HepG2 (cell line): Measurements from ENCODE around the gene TLL2. TPM values are rescaled to one million over a fixed set of nuclear protein-coding genes. Genes with fewer than 3 reads are reported as not detected.

Experiments
- ARID2 ChIP-seq: sonication (generic); formaldehyde crosslinking; IDR thresholded peaks from 2 replicates; pipeline ENCODE4 v1.8.1; 2022; ENCODE audit warnings: mild to moderate bottlenecking, missing genetic modification reagents, borderline replicate concordance
- CBX2 ChIP-seq, 2 experiments: fragments of 200-600 bp in 1 of 2; sonication (generic); formaldehyde crosslinking in 1 of 2; IDR thresholded peaks; 2 replicates each; pipeline versions ENCODE4 v1.7.0 to v1.8.1; 2018 to 2022; ENCODE audit warnings: low read depth in 2 of 2, low read length in 1 of 2, mild to moderate bottlenecking in 1 of 2, missing genetic modification reagents in 1 of 2
- ESRRA ChIP-seq: sonication (generic); formaldehyde crosslinking; IDR thresholded peaks from 2 replicates; pipeline ENCODE4 v1.5.1; 2020; ENCODE audit warnings: mild to moderate bottlenecking, low read depth, missing genetic modification reagents
- FOXP4 ChIP-seq: sonication (generic); formaldehyde crosslinking; IDR thresholded peaks from 2 replicates; pipeline ENCODE4 v1.4.0; 2020; ENCODE audit warnings: missing genetic modification reagents
- HOXA9 ChIP-seq: sonication (generic); formaldehyde crosslinking; IDR thresholded peaks from 2 replicates; pipeline ENCODE4 v1.8.1; 2022; ENCODE audit warnings: missing genetic modification reagents, mild to moderate bottlenecking, moderate library complexity, borderline replicate concordance
- IKZF4 ChIP-seq: sonication (generic); formaldehyde crosslinking; IDR thresholded peaks from 2 replicates; pipeline ENCODE4 v1.5.1; 2020; ENCODE audit warnings: borderline replicate concordance, mild to moderate bottlenecking, low read depth, missing genetic modification reagents; ENCODE audit errors: not compliant biosample characterization
- NFAT5 ChIP-seq: sonication (generic); formaldehyde crosslinking; IDR thresholded peaks from 2 replicates; pipeline ENCODE4 v1.4.0; 2020; ENCODE audit warnings: missing genetic modification reagents
- SMC3 ChIP-seq: IDR thresholded peaks from 2 replicates; pipeline ENCODE4 v1.6.1; 2011; ENCODE audit warnings: low read length, improper control_type of control experiment
- ZBTB33 ChIP-seq: sonication (generic); formaldehyde crosslinking; IDR thresholded peaks from 2 replicates; pipeline ENCODE4 v1.4.0; 2020; ENCODE audit warnings: missing genetic modification reagents
- ZKSCAN1 ChIP-seq: fragments of 150-350 bp; IDR thresholded peaks from 2 replicates; pipeline ENCODE4 v1.6.1; 2014; ENCODE audit warnings: low read length
- ZNF256 ChIP-seq: sonication (generic); formaldehyde crosslinking; conservative IDR thresholded peaks from 2 replicates; pipeline ENCODE4 v1.4.0; 2020; ENCODE audit warnings: missing genetic modification reagents
- ZNF260 ChIP-seq: sonication (generic); formaldehyde crosslinking; IDR thresholded peaks from 2 replicates; pipeline ENCODE4 v1.4.0; 2020; ENCODE audit warnings: missing genetic modification reagents, low read depth, mild to moderate bottlenecking, borderline replicate concordance
- ZNF3 ChIP-seq: IDR thresholded peaks from 2 replicates; pipeline ENCODE4 v1.7.0; 2017; ENCODE audit warnings: inconsistent platforms
- ZNF761 ChIP-seq: sonication (generic); formaldehyde crosslinking; conservative IDR thresholded peaks from 2 replicates; pipeline ENCODE4 v1.4.0; 2020; ENCODE audit warnings: mild to moderate bottlenecking, missing genetic modification reagents
- polyA plus RNA-seq, 8 experiments: library from polyadenylated mRNA; depleted of rRNA in 3 of 8; stranded (reverse) in 7 of 8; unstranded in 1 of 8; fragments of >200 nt; fragmentation: Illumina TruSeq in 4 of 8; extraction: Trizol in 4 of 8; gene quantifications; 2 replicates each; pipeline versions ENCODE4 v1.2.1 to v1.2.3, GENCODE V29; 2011 to 2016; ENCODE audit warnings: low read depth in 4 of 8, missing spikeins in 1 of 8, mixed read lengths in 1 of 8; ENCODE audit not compliant: insufficient read depth in 1 of 8
- total RNA-seq, 5 experiments: library from RNA; depleted of rRNA; stranded (reverse); fragments of >200 nt; fragmentation: Illumina TruSeq; extraction: Trizol; gene quantifications; 2 replicates each; pipeline ENCODE4 v1.2.3, GENCODE V29; 2016; ENCODE audit warnings: low read depth in 1 of 5

Gene TLL2
- total and polyA plus RNA-seq, 2 of the 13 experiments (the other 11 are each of a cell fraction or from before 2014, with no cell fraction given) = 0.09 TPM; not detected in 1

- TF ChIP-seq ESRRA (CRISPR knock-in tag) (peak; percentile 54; the same call in 1 of the 2 replicates), ZKSCAN1 (no peak), HOXA9 (no peak), IKZF4 (CRISPR knock-in tag) (peak; percentile 23), SMC3 (no peak), ZNF260 (CRISPR knock-in tag) (no peak), ZNF256 (CRISPR knock-in tag) (no peak), ARID2 (CRISPR knock-in tag) (no peak), FOXP4 (CRISPR knock-in tag) (peak; percentile 39; the same call in 1 of the 2 replicates), ZBTB33 (CRISPR knock-in tag) (no peak), ZNF3 (no peak), ZNF761 (CRISPR knock-in tag) (peak; percentile 85), NFAT5 (CRISPR knock-in tag) (peak; percentile 81; the same call in 1 of the 2 replicates), CBX2 (IDR thresholded peaks at IDR 0.05; ENCODE audit: low read depth, low read length) (no peak), CBX2 (CRISPR knock-in tag; IDR thresholded peaks at IDR 0.05; ENCODE audit: low read depth) (no peak)
Observed at GRCh38 chr10:96513698-96514561, at the start of gene TLL2 (continued).
